Liver (tissue), 9 donors: ENCODE results near the gene R3HDM1. TPM values are rescaled to one million over a fixed set of nuclear protein-coding genes. Genes with fewer than 3 reads are reported as not detected.

Experiments used
- DNase-seq: peaks from one replicate; pipeline ENCODE4 v3.0.0-alpha.2; 2017; ENCODE audit warnings: low spot score
- H3K27ac ChIP-seq, 2 donors: one replicate each; pipeline ENCODE4 v1.7.0; 2013; ENCODE audit warnings: inconsistent platforms in 2 of 2, low read length in 2 of 2, control low read depth in 1 of 2, low read depth in 1 of 2, mild to moderate bottlenecking in 1 of 2
- H3K27me3 ChIP-seq, 4 donors: one replicate each; pipeline versions ENCODE4 v1.6.1 to v1.7.0; 2013; ENCODE audit warnings: low read length in 3 of 4, inconsistent platforms in 1 of 4, mild to moderate bottlenecking in 1 of 4, moderate library complexity in 1 of 4; ENCODE audit not compliant: control insufficient read depth in 4 of 4, insufficient read depth in 4 of 4
- H3K36me3 ChIP-seq, 4 donors: one replicate each; pipeline versions ENCODE4 v1.6.1 to v1.7.0; 2013; ENCODE audit warnings: low read length in 3 of 4, mild to moderate bottlenecking in 3 of 4, low read depth in 1 of 4, moderate library complexity in 1 of 4; ENCODE audit not compliant: control insufficient read depth in 4 of 4, insufficient read depth in 3 of 4
- H3K4me1 ChIP-seq, 4 donors: one replicate each; pipeline versions ENCODE4 v1.6.1 to v1.7.0; 2013; ENCODE audit warnings: low read length in 3 of 4, mild to moderate bottlenecking in 3 of 4, moderate library complexity in 1 of 4; ENCODE audit not compliant: control insufficient read depth in 4 of 4, insufficient read depth in 4 of 4
- H3K4me3 ChIP-seq, 3 donors: one replicate each; pipeline versions ENCODE4 v1.6.1 to v1.7.0; 2013; ENCODE audit warnings: low read length in 3 of 3, control low read depth in 1 of 3, low read depth in 1 of 3, mild to moderate bottlenecking in 1 of 3
- H3K9ac ChIP-seq, 2 donors: one replicate each; pipeline ENCODE4 v1.7.0; 2013; ENCODE audit warnings: low read length in 2 of 2, mild to moderate bottlenecking in 2 of 2, moderate library complexity in 2 of 2, control low read depth in 1 of 2, low read depth in 1 of 2
- H3K9me3 ChIP-seq, 4 donors: one replicate each; pipeline versions ENCODE4 v1.6.1 to v1.7.0; 2013; ENCODE audit warnings: low read length in 3 of 4; ENCODE audit not compliant: control insufficient read depth in 4 of 4
- EGR1 ChIP-seq, 2 donors: IDR thresholded peaks; 2 replicates each; pipeline ENCODE4 v1.6.1; 2016 to 2018; ENCODE audit warnings: antibody characterized with exemption in 2 of 2, low read depth in 2 of 2
- FOXA1 ChIP-seq: IDR thresholded peaks from 2 replicates; pipeline ENCODE4 v1.6.1; 2016; ENCODE audit warnings: antibody characterized with exemption
- FOXA2 ChIP-seq: IDR thresholded peaks from 2 replicates; pipeline ENCODE4 v1.6.1; 2016; ENCODE audit warnings: antibody characterized with exemption
- GABPA ChIP-seq, 2 donors: IDR thresholded peaks in 1 of 2; conservative IDR thresholded peaks in 1 of 2; 2 replicates each; pipeline ENCODE4 v1.6.1; 2016; ENCODE audit warnings: antibody characterized with exemption in 2 of 2, mild to moderate bottlenecking in 1 of 2, moderate library complexity in 1 of 2
- HNF4G ChIP-seq: IDR thresholded peaks from 2 replicates; pipeline ENCODE4 v1.6.1; 2016; ENCODE audit warnings: antibody characterized with exemption
- NR2F2 ChIP-seq: IDR thresholded peaks from 2 replicates; pipeline ENCODE4 v1.6.1; 2016; ENCODE audit warnings: antibody characterized with exemption
- RAD21 ChIP-seq, 2 donors: IDR thresholded peaks; 2 replicates each; pipeline ENCODE4 v1.6.1; 2016; ENCODE audit warnings: antibody characterized with exemption in 2 of 2, mild to moderate bottlenecking in 2 of 2
- SP1 ChIP-seq: IDR thresholded peaks from 2 replicates; pipeline ENCODE4 v1.6.1; 2018; ENCODE audit warnings: antibody characterized with exemption, mild to moderate bottlenecking
- TAF1 ChIP-seq: conservative IDR thresholded peaks from 2 replicates; pipeline ENCODE4 v1.6.1; 2016; ENCODE audit warnings: antibody characterized with exemption, mild to moderate bottlenecking
- YY1 ChIP-seq: IDR thresholded peaks from 2 replicates; pipeline ENCODE4 v1.6.1; 2016; ENCODE audit warnings: antibody characterized with exemption, mild to moderate bottlenecking
- WGBS: extraction: QIAGEN DNeasy Blood & Tissue Kit; methylation state at CpG from one replicate; pipeline ENCODE4 v1.1.7; 2013; 5-methylcytosine and 5-hydroxymethylcytosine counted together
- polyA plus RNA-seq, 2 donors: library from polyadenylated mRNA; stranded (reverse) in 1 of 2; unstranded in 1 of 2; fragments of 200-250 nt in 1 of 2; fragments of >200 nt in 1 of 2; fragmentation: Nextera tagmentation in 1 of 2; extraction: Ambion mirVana in 1 of 2; gene quantifications; one replicate each; pipeline versions ENCODE4 v1.2.1 to v1.2.3, GENCODE V29; 2013 to 2015
- total RNA-seq, 2 donors: library from RNA; depleted of rRNA; stranded (reverse); fragments of >200 nt; gene quantifications; one replicate each; pipeline ENCODE4 v1.2.3, GENCODE V29; 2014
- TF ChIP-seq, protein P1 (sequence below): IDR thresholded peaks from 2 replicates; pipeline ENCODE4 v1.6.1; 2016; ENCODE audit warnings: antibody characterized with exemption
- TF ChIP-seq, protein P2 (sequence below): IDR thresholded peaks from 2 replicates; pipeline ENCODE4 v1.6.1; 2016; ENCODE audit warnings: antibody characterized with exemption
- TF ChIP-seq, protein P3 (sequence below): fragments of 150-350 bp; IDR thresholded peaks from 2 replicates; pipeline ENCODE4 v1.5.1; 2017; ENCODE audit warnings: improper control_type of control experiment, low read depth, low read length; ENCODE audit not compliant: missing input control
- donor health status: healthy.
- donor health status: healthy.
- donor health status: healthy.
- donor health status: healthy.
- donor health status: healthy.

Gene R3HDM1
- total and polyA plus RNA-seq, 4 donors = 6.0 to 10.0 (median 8.8) TPM

DNA sequence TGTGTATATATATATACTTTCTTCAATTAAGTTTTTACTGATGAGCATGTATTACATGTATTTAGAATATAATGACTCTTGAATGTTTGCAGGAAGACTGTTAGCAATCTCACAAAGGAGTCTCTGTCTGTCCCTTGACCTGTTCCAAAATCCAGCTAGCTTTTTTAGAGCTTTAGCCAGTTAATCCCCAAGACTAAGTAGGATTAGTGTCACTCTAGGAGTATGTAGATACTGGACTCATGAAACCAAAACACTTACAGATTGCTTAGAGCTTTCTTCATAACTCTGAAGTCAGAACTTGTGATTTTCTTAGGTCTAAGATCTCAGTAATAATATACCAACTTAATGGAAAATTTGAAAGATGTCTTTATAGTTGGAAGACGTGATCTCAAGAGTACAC, 212.6 kb downstream of the R3HDM1 start:
- Histone ChIP-seq H3K4me1 (peaks cover 0 to 21% (median 7%) of the 10 kb centered on the region in 4 donors), H3K27me3 (no peaks in the 10 kb centered on the region), H3K27ac (no peak overlapping the region), H3K9ac (no peak overlapping the region), H3K36me3 (peaks cover 1 to 11% (median 3%) of the 10 kb centered on the region in 4 donors), H3K9me3 (no peaks in the 10 kb centered on the region), H3K4me3 (peak overlapping the region in 1 of 3 donors; percentile 19)
- no peak for DNase-seq
- 88% methylated on average over 1 of the region's 1 CpG for WGBS
- no peak for TF ChIP-seq NR2F2
- TF ChIP-seq FOXA2 = no peak
- TF ChIP-seq GABPA (IDR thresholded peaks at IDR 0.05 in 1 of 2, conservative IDR thresholded peaks at IDR 0.05 in 1 of 2) = no peak
- TF ChIP-seq, protein P1, sequence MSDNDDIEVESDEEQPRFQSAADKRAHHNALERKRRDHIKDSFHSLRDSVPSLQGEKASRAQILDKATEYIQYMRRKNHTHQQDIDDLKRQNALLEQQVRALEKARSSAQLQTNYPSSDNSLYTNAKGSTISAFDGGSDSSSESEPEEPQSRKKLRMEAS = no peak
- TF ChIP-seq, protein P2, sequence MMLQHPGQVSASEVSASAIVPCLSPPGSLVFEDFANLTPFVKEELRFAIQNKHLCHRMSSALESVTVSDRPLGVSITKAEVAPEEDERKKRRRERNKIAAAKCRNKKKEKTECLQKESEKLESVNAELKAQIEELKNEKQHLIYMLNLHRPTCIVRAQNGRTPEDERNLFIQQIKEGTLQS = no peak
- TF ChIP-seq, protein P3, sequence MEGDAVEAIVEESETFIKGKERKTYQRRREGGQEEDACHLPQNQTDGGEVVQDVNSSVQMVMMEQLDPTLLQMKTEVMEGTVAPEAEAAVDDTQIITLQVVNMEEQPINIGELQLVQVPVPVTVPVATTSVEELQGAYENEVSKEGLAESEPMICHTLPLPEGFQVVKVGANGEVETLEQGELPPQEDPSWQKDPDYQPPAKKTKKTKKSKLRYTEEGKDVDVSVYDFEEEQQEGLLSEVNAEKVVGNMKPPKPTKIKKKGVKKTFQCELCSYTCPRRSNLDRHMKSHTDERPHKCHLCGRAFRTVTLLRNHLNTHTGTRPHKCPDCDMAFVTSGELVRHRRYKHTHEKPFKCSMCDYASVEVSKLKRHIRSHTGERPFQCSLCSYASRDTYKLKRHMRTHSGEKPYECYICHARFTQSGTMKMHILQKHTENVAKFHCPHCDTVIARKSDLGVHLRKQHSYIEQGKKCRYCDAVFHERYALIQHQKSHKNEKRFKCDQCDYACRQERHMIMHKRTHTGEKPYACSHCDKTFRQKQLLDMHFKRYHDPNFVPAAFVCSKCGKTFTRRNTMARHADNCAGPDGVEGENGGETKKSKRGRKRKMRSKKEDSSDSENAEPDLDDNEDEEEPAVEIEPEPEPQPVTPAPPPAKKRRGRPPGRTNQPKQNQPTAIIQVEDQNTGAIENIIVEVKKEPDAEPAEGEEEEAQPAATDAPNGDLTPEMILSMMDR = no peak
- TF ChIP-seq FOXA1 = no peak
- TF ChIP-seq TAF1 = no peak
- TF ChIP-seq YY1 = no peak

DNA sequence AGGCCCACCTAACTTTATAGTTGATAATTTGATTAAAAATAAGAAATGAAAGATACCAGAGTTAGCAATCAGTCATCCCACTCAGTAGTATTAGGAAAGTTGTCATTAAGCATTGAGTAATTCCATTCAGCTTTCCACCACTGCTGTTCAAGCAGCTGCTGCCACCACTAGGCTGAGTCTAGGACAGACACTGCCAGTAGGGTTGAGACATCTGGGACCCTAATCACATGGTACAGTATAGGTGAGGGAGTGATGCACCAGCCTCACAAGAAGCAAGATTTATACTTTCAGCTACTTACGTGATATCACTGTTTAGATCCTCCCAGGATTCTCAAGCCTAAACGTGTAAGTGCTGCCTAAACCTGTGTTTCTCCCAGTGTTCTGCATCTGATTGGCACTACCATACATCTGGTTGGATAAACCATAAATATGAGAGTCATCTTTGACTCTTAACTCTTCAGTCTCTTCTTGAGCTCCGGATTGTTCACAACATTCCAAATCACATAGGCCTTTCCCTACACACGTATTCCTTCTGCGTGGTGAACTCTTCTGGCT, 213.6 kb downstream of the R3HDM1 start:
- TF ChIP-seq, protein P2 = no peak
- TF ChIP-seq, protein P1 = no peak
- TF ChIP-seq RAD21 (IDR thresholded peaks at IDR 0.05) (peak in 1 of 2 donors; percentile 50), HNF4G (no peak), SP1 (no peak), EGR1 (IDR thresholded peaks at IDR 0.05; ENCODE audit: low read depth in 2 of 2) (no peak)
- TF ChIP-seq, protein P3 = peak; percentile 4
- H3K27me3 ChIP-seq = no peaks in the 10 kb centered on the region
- WGBS = 89% methylated on average over 5 of the region's 5 CpGs
- no peak overlapping the region for H3K4me3 ChIP-seq
- no peak overlapping the region for H3K9ac ChIP-seq
- peaks cover 0 to 21% (median 7%) of the 10 kb centered on the region in 4 donors for H3K4me1 ChIP-seq
- no peak for DNase-seq
- H3K27ac ChIP-seq = no peak overlapping the region
- H3K9me3 ChIP-seq = no peaks in the 10 kb centered on the region
- H3K36me3 ChIP-seq = peaks cover 1 to 19% (median 8%) of the 10 kb centered on the region in 4 donors
